NCI-H1436 (cell line): ENCODE data around the gene SPEF1.
A peak's percentile ranks its signal among the peaks of the same experiment; 100 is the strongest.

Experiments
- DNase-seq: peaks from one replicate; lab custom pipeline; 2025; lab: John Stamatoyannopoulos, UW

Gene SPEF1

GRCh38 chr20:3765171-3765882 lies 15.9 kb downstream of the SPEF1 start:
- no peak for DNase-seq

- no peak for DNase-seq
These were observed 16.6 kb downstream of the SPEF1 start for GRCh38 chr20:3764659-3765058.

- no peak for DNase-seq
These were observed 17.3 kb downstream of the SPEF1 start for GRCh38 chr20:3763671-3764601.

GRCh38 chr20:3760655-3761348 lies 20.4 kb downstream of the SPEF1 start:
- DNase-seq = no peak

DNA sequence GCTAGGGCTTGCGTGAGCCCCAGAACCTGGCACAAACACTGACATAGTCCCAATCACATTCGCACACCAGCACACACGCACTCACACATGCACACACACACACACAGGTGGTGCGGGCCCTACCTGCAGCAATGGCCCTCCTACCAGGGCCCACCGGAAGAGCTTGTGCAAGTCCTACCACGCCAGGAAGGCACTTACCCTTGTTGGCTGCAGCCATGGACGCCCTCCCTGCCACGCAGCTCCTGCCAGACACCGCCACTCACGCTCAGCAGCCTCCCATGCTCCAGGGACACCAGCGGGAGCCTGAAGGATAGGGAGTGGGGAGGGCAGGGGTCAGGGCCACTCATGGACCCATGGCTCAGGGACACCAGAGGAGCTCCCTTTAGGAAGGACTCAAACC lies 21.4 kb downstream of the SPEF1 start:
- DNase-seq = no peak

DNA sequence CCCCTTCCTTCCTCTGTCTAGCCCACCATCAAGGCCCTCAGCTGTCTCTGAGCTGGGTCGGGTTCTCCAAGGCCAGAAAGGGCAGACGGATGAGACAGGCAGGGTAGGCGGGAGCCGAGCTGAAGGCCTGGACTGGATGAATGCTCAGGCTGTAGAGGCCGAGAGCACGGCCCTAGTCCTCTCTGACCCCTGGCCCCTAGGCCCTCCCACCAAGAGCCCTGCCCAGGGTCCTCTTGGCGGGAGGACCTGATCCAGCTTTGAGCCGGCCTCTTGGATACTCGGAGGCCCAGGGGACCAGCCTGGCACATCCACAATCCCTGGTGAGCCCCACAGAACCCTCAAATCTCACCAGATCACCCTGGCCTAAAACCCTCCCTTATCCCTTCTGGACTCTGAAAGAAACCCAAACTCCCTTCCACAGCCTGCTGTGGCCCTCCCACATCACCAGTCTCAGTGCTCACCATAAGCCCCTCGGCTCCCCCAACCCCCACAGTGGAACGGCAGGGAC lies 21.9 kb downstream of the SPEF1 start:
- DNase-seq = no peak

DNA sequence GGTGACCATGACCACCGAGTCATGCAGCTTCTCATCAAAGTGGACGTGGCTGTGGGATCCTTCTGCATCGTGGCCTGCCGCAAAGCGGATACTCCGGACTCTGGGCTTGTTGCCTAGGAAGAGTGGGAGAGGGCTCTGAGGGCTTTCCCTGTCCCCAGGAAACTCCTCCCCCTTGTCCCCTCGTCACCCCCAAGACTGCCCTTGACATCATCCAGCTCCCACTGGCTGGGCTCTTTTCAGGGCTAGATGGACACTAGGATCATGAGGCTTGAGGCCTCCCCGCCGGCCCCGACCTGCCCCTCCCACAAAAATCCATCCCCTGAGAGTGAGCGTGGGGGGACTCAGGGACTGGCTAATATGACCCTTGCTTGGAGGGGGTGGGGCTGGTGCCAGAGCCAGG lies 22.7 kb downstream of the SPEF1 start:
- DNase-seq = no peak

- DNase-seq = no peak
These were observed 24.0 kb downstream of the SPEF1 start for GRCh38 chr20:3757268-3757667.

GRCh38 chr20:3755814-3756480 lies 25.3 kb downstream of the SPEF1 start:
- DNase-seq = no peak

GRCh38 chr20:3755269-3755668 lies 26.0 kb downstream of the SPEF1 start:
- no peak for DNase-seq

DNA sequence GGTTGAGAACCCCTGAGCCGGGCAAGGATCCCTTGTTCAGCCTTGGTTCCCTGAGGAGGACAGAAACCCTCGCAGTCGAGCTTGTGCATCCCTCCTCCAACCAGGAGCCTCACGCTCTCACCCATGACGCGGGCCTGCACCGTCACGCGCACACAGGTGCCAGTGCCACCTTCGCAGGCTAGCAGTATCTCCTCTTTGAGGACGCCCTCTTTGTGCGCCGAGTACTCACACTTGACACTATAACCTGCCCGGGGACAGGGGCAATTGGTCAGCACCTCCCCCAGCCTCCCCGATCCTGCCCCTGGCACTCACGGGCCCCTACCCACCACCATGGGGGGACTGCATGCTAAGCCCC lies 27.0 kb downstream of the SPEF1 start:
- no peak for DNase-seq

DNA sequence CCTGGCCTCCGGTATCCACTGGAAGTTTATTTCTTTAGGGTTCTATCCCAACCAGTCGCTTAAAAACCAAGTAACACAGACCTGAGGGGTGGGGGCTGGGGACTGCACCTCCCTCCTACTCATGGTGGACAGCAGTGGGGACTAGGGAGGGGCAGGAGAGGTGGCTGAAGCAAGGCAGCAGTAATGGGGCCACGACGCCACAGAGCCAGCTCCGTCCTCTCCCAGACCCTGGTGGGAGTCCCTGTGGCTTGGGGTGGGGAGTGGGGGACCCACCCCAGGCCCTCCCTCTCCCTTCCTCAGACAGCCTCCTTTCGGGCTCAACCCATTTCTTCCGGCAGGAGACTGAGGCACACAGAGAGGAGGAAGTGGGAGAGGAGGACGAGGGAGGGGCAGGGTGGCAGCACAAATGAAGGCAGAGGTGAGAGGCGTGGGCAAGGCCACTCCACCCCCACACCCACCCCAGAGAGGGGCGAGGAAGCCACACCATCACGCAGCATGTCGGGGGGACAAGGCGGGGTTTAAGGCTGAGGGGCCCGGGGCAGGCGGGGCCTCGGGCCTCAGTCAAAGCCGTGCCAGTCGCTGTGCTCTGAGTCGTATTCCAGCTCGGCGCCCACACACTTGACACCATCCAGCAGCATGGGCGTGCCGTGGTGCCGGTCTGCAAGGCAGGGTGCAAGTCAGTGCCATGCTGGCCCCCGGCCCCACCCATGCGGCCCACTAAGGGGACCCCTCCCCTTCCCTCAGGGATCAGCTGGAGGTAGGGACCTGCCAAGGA lies 27.6 kb downstream of the SPEF1 start:
- no peak for DNase-seq

DNA sequence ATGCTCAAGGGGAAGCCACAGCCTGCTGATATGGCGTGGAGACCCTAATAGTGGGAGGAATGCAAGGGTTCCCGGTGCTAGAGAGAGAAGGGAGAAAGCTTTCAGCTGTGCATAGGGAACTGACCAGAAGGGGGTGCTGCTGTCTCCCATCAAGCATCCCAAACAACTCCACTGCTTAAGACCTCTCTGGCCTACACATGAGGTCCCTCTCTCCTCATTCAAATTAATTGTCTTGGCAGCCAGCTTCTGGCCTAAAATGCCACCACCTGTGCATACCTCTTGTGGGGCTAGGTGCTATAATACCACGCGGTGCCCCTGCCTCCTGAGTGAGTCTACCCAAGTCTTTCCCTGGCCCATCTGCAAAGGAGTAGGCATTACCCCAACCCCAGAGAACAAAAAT lies 28.1 kb downstream of the SPEF1 start:
- peak; percentile 60 for DNase-seq

GRCh38 chr20:3752386-3752759 lies 28.9 kb downstream of the SPEF1 start:
- no peak for DNase-seq

GRCh38 chr20:3751675-3752385 lies 29.4 kb downstream of the SPEF1 start:
- DNase-seq = peak; percentile 85

GRCh38 chr20:3751305-3751674 lies 30.0 kb downstream of the SPEF1 start:
- DNase-seq = no peak

- peak; percentile 47 for DNase-seq
These were observed 31.3 kb downstream of the SPEF1 start for GRCh38 chr20:3749689-3750531.

DNA sequence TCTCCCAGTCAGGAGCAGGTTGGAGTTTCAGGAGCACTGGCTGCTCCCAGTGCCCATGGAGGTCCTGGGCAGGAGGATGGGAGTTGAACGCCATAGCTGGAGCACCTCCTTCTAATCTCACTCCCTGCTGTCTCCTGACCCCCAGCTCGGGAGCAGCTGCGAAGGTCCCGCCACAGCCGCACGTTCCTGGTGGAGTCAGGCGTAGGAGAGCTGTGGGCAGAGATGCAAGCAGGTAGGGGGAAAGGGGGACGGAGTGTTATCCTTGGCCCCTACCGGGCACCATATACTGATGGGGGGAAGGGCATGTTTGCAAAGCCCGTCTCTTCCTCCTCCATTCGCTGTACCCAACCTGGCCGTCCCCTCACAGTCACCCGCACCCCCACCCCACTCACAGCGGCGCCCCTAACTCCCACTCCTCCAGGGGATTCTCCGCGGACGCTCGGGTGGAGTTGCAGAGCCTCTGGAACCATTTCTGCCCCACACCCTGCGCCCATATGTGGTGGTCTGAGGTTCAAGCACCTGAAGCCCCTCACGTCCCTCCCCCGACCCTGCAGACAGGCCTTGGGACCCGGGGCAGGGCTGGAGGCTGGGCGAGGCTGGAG lies 32.1 kb downstream of the SPEF1 start:
- no peak for DNase-seq

GRCh38 chr20:3748073-3748472 lies 33.2 kb downstream of the SPEF1 start:
- DNase-seq = no peak
